DMS 273 (cell line): ENCODE results near the gene PLCD4.
A peak's percentile ranks its signal among the peaks of the same experiment; 100 is the strongest.

Source experiments
- DNase-seq: peaks from one replicate; lab custom pipeline; 2025; ENCODE audit not compliant: unreplicated experiment; lab: John Stamatoyannopoulos, UW

The PLCD4 gene

GRCh38 chr2:218662377-218662776, 54.7 kb downstream of the PLCD4 start:
- no peak for DNase-seq

GRCh38 chr2:218662827-218663226, 55.1 kb downstream of the PLCD4 start:
- DNase-seq: no peak

DNA sequence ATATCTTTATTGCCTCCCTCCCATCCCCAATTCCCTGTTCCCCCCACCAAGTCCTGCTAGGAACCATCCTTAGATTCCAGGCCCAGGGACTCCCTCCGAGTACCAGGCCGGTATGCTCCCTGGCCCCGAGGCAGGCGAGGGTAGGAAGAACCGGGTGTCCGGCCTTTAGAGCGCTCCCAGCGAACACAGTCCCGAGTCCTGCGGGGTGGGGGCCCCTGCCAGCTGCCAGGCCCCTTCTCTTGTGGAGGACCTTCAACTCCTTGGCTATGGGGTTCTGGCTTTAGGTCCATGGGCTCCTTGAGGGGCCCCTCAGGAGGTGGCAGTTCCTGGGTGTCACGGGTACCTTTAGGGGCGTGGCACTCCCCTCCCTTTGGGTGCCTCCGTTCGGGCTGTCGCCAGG, 56.2 kb downstream of the PLCD4 start:
- DNase-seq: no peak

DNA sequence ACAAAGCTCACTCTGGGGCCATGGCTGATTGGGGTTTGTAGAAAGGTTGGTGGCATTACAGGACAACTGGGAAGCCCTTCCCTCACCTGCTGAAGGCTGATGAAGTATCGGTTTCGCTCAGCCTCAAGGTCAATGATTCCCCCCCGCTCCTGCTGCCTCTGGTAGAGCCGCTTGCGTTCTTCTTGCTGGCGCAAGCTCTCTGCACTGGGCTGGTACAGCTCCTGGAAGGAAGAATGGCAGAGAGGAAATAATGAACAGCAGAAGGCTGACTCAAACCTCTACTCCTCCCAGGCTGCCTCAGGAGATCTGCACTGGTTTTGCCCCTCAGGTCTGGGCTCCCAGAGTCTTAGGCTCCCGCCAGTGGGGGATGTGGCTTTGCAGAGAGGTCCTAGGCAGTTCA, 57.0 kb downstream of the PLCD4 start:
- no peak for DNase-seq

- peak; percentile 30 for DNase-seq
These were observed 63.5 kb downstream of the PLCD4 start for GRCh38 chr2:218671097-218671653.

DNA sequence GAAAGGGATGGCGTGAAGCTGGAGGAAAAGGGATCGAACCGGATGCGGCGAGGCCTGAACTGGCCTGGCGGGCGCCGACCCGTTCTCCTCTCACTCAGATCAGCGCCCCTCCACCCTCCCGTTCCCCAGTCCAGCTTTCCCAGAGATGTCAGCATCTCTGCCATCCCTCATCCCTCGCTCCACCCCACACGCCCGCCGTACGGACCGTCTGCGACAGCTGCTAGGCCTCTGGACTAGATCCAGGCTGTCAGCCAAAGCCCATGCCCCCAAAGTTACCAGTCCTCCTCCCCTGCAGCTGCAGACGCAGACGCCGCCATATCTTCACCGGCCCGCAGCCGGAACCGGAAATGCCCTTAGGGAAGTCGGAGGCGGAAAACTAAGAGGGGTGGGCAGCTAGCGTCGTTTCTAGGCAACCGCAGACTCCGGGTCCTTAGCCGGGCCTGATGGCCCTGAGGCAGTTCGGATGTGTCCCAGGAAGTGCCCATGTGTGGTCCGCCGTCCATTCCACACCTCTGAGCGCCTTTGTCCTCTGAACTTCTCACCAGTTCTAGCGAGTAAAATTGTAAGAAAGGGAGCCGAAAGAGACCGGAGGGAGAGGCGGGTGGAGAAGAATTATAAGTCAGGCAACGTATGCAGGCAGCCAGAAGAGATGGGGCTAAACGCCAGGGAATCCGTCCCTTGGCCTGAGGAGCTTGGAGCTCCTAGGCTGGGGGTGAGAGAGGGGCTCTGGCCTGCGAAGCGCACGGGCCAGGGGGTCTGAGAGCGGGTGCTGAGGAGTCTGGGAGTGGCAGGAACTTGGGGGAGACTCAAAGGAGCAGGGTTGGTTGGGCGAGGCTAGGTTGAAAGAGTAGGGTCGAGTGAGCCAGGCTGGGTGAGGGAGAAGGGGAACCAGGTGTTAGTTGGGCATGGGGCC, 64.2 kb downstream of the PLCD4 start, which contains the start of the genes RNF25 and STK36:
TSS of gene RNF25 (minus strand) at position 349 of the 913 bp plus-strand sequence. CDS start at position 317, 32 bp downstream.
TSS of gene STK36 (plus strand) at position 433 of the 913 bp plus-strand sequence. CDS start 744 bp downstream, outside the sequence.
- peak; percentile 97 for DNase-seq

DNA sequence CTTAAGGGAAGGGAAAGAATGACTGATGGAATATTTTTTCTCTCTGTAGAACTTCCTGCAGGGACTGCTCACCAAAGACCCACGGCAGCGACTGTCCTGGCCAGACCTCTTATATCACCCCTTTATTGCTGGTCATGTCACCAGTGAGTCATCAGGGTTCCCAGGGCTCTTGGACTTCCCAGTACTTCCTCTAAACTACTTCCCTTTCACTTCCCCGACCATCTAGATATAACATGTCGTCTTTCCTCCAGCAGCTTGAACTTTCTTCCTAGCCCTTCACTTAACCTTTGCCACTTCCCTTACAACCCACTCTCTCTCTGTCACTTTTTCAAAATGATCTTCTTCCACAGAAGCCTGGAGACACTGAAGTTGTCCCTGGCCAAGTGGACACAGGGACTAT, 71.4 kb downstream of the PLCD4 start:
- DNase-seq: no peak

- no peak for DNase-seq
These were observed 72.4 kb downstream of the PLCD4 start for GRCh38 chr2:218680061-218680460.
